T-helper 2 cell treated with Interferon-gamma antibody and Interleukin-4, amounts not matched to agents 100 ng/mL and 5 ng/mL, for 36 hours (primary cell): ENCODE results near the gene SPATA2L. TPM values are rescaled to one million over a fixed set of nuclear protein-coding genes. Genes with fewer than 3 reads are reported as not detected.

Source experiments
- intact Hi-C: fragments of 100-400 bp; cut with micrococcal nuclease; formaldehyde crosslinking; loops from one replicate; pipeline ENCODE4 v1.15.1; 2023
- total RNA-seq: library from RNA; stranded (reverse); gene quantifications from 2 replicates; pipeline ENCODE4 v1.2.3, GENCODE V29; 2022

Gene SPATA2L
- total RNA-seq, 1 donor from 2014 or later, result 6.0 TPM

- intact Hi-C loops, result loop anchor here (10.0 kb wide), 1 partner anchor 164 kb away; the partner anchor contains the start of gene RPL13
Measured at GRCh38 chr16:89729293-89729692, 27.8 kb upstream of the SPATA2L start.

- intact Hi-C loops, result loop anchor here (10.0 kb wide), 1 partner anchor 163 kb away; the partner anchor contains the start of gene RPL13
Measured at GRCh38 chr16:89727406-89728120, 26.1 kb upstream of the SPATA2L start.

- intact Hi-C loops, result loop anchor here (1.0 to 10.0 kb wide), 7 partner anchors 23 to 194 kb away; partner anchors contain the start of genes CHMP1A, FANCA, MC1R and RPL13
Measured at GRCh38 chr16:89723279-89724250, 22.1 kb upstream of the SPATA2L start.

GRCh38 chr16:89722392-89723278 is 21.1 kb upstream of the SPATA2L start:
- intact Hi-C loops, result loop anchor here (1.0 to 10.0 kb wide), 8 partner anchors 15 to 195 kb away; partner anchors contain the start of genes CHMP1A, FANCA, MC1R and RPL13

- intact Hi-C loops, result loop anchor here (1.0 to 10.0 kb wide), 8 partner anchors 10 to 196 kb away; partner anchors contain the start of genes CHMP1A, FANCA, MC1R and RPL13
Measured at GRCh38 chr16:89721546-89722391, 20.3 kb upstream of the SPATA2L start.

GRCh38 chr16:89720813-89721545 is 19.5 kb upstream of the SPATA2L start, which contains the start of the genes VPS9D1 and ZNF276:
Gene VPS9D1 (minus strand): TSS chr16:89720898. CDS start chr16:89720861, 37 bp downstream.
Gene ZNF276 (plus strand): TSS chr16:89721537. CDS start chr16:89721641, 104 bp downstream.
- intact Hi-C loops, result loop anchor here (1.0 to 10.0 kb wide), 6 partner anchors 10 to 196 kb away; partner anchors contain the start of genes CHMP1A, FANCA, MC1R and RPL13

- intact Hi-C loops, result loop anchor here (5.0 to 10.0 kb wide), 5 partner anchors 63 to 197 kb away; partner anchors contain the start of genes CHMP1A, FANCA, MC1R and RPL13
Measured at GRCh38 chr16:89720551-89720812, 19.0 kb upstream of the SPATA2L start.

GRCh38 chr16:89717688-89718505 is 16.4 kb upstream of the SPATA2L start:
- intact Hi-C loops, result no loop called here

GRCh38 chr16:89716916-89717687 is 15.6 kb upstream of the SPATA2L start:
- intact Hi-C loops, result no loop called here

- intact Hi-C loops, result no loop called here
Measured at GRCh38 chr16:89716493-89716892, 15.0 kb upstream of the SPATA2L start.

GRCh38 chr16:89712274-89712781 is 10.8 kb upstream of the SPATA2L start:
- intact Hi-C loops, result no loop called here

- intact Hi-C loops, result loop anchor here (1.0 kb wide), 1 partner anchor 10 kb away; the partner anchor contains the start of gene ZNF276
Measured at GRCh38 chr16:89711601-89712273, 10.2 kb upstream of the SPATA2L start.

GRCh38 chr16:89710709-89711564 is 9.4 kb upstream of the SPATA2L start:
- intact Hi-C loops, result loop anchor here (1.0 kb wide), 1 partner anchor 10 kb away; the partner anchor contains the start of gene ZNF276

- intact Hi-C loops, result no loop called here
Measured at GRCh38 chr16:89709716-89710432, 8.4 kb upstream of the SPATA2L start.

- intact Hi-C loops, result no loop called here
Measured at GRCh38 chr16:89709166-89709565, 7.7 kb upstream of the SPATA2L start.
